Activated CD8-positive, alpha-beta T cell treated with anti-CD3 and anti-CD28 coated beads for 36 hours (primary cell): ENCODE measurements around the gene SVOP. TPM values are rescaled to one million over a fixed set of nuclear protein-coding genes. Genes with fewer than 3 reads are reported as not detected.

Source experiments
- ATAC-seq: fragments of 200-7000 bp; cut with Tn5 transposase; one replicate; pipeline ENCODE4 v1.10.0; 2021; ENCODE audit warnings: mild to moderate bottlenecking, moderate library complexity
- CTCF ChIA-PET: fragments of 350-600 bp; sonication (Branson Sonifier 250); formaldehyde crosslinking; loops from one replicate; lab custom pipeline; 2021; ENCODE audit warnings: antibody characterized with exemption; lab: Charles Lee
- POLR2A ChIA-PET: fragments of 350-600 bp; sonication (Branson Sonifier 250); formaldehyde crosslinking; loops from one replicate; lab custom pipeline; 2021; ENCODE audit warnings: antibody characterized with exemption; lab: Charles Lee
- DNase-seq: peaks from one replicate; pipeline ENCODE4 v3.0.0-alpha.2; 2020
- H3K27ac Mint-ChIP-seq: one replicate; pipeline ENCODE4 v1.8.0; 2021; ENCODE audit warnings: mild to moderate bottlenecking, mixed read lengths
- H3K27me3 Mint-ChIP-seq: one replicate; pipeline ENCODE4 v1.8.0; 2021; ENCODE audit warnings: mixed read lengths
- H3K36me3 Mint-ChIP-seq: one replicate; pipeline ENCODE4 v1.8.0; 2021; ENCODE audit warnings: low read depth, mixed read lengths
- H3K4me1 Mint-ChIP-seq: one replicate; pipeline ENCODE4 v1.8.0; 2021; ENCODE audit warnings: low read depth, mixed read lengths
- H3K4me3 Mint-ChIP-seq: one replicate; pipeline ENCODE4 v1.8.0; 2021; ENCODE audit warnings: mild to moderate bottlenecking, moderate library complexity, mixed read lengths
- H3K9me3 Mint-ChIP-seq: one replicate; pipeline ENCODE4 v1.8.0; 2021; ENCODE audit warnings: mixed read lengths
- intact Hi-C: fragments of 100-400 bp; cut with micrococcal nuclease; formaldehyde crosslinking; loops from one replicate; pipeline ENCODE4 v1.10.0; 2022
- total RNA-seq, 2 experiments: library from RNA; stranded (reverse); gene quantifications; one replicate each; pipeline ENCODE4 v1.2.3, GENCODE V29; 2021
- TF ChIP-seq, protein P1 (sequence below): fragments of 200-600 bp; IDR thresholded peaks from one replicate; pipeline ENCODE4 v1.8.0; 2022; ENCODE audit warnings: antibody characterized with exemption, mild to moderate bottlenecking

Gene SVOP
- total RNA-seq, 2 experiments from 2014 or later = not detected

GRCh38 chr12:109027767-109028166, 6.9 kb upstream of the SVOP start:
- TF ChIP-seq, protein P1, sequence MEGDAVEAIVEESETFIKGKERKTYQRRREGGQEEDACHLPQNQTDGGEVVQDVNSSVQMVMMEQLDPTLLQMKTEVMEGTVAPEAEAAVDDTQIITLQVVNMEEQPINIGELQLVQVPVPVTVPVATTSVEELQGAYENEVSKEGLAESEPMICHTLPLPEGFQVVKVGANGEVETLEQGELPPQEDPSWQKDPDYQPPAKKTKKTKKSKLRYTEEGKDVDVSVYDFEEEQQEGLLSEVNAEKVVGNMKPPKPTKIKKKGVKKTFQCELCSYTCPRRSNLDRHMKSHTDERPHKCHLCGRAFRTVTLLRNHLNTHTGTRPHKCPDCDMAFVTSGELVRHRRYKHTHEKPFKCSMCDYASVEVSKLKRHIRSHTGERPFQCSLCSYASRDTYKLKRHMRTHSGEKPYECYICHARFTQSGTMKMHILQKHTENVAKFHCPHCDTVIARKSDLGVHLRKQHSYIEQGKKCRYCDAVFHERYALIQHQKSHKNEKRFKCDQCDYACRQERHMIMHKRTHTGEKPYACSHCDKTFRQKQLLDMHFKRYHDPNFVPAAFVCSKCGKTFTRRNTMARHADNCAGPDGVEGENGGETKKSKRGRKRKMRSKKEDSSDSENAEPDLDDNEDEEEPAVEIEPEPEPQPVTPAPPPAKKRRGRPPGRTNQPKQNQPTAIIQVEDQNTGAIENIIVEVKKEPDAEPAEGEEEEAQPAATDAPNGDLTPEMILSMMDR = no peak
- ATAC-seq (no peak), DNase-seq (no peak)
- Mint-ChIP-seq H3K27me3 (peaks cover 12% of the 10 kb centered on the region), H3K4me1 (no peaks in the 10 kb centered on the region), H3K9me3 (no peaks in the 10 kb centered on the region), H3K27ac (no peak overlapping the region), H3K36me3 (no peaks in the 10 kb centered on the region), H3K4me3 (no peak overlapping the region)
- intact Hi-C loops = no loop called here
- ChIA-PET POLR2A (no interaction called here), CTCF (no interaction called here)

GRCh38 chr12:109020146-109020795, 597 bp downstream of the SVOP start:
- H3K27me3 Mint-ChIP-seq = peaks cover 31% of the 10 kb centered on the region
- H3K27ac Mint-ChIP-seq = no peak overlapping the region
- no peaks in the 10 kb centered on the region for H3K36me3 Mint-ChIP-seq
- H3K4me3 Mint-ChIP-seq = no peak overlapping the region
- TF ChIP-seq, protein P1 = no peak
- H3K9me3 Mint-ChIP-seq = no peaks in the 10 kb centered on the region
- intact Hi-C loops = no loop called here
- ATAC-seq (no peak), DNase-seq (no peak)
- ChIA-PET POLR2A (no interaction called here), CTCF (interaction anchor here (1.7 kb wide), 1 partner anchor 374 kb away, joined by 6 read pairs; no protein-coding TSS in a partner anchor)
- peaks cover 6% of the 10 kb centered on the region for H3K4me1 Mint-ChIP-seq

- CTCF ChIA-PET = interaction anchor here (0.6 kb wide), 1 partner anchor 24 kb away, joined by 3 read pairs; no protein-coding TSS in a partner anchor
- TF ChIP-seq, protein P1 = no peak
- Mint-ChIP-seq H3K27ac (no peak overlapping the region), H3K4me3 (no peak overlapping the region), H3K9me3 (no peaks in the 10 kb centered on the region), H3K27me3 (peaks cover 35% of the 10 kb centered on the region), H3K36me3 (no peaks in the 10 kb centered on the region), H3K4me1 (peaks cover 6% of the 10 kb centered on the region)
- DNase-seq = no peak
- POLR2A ChIA-PET = no interaction called here
- no peak for ATAC-seq
- intact Hi-C loops = no loop called here
These were observed 2.6 kb downstream of the SVOP start for GRCh38 chr12:109018296-109018695.

DNA sequence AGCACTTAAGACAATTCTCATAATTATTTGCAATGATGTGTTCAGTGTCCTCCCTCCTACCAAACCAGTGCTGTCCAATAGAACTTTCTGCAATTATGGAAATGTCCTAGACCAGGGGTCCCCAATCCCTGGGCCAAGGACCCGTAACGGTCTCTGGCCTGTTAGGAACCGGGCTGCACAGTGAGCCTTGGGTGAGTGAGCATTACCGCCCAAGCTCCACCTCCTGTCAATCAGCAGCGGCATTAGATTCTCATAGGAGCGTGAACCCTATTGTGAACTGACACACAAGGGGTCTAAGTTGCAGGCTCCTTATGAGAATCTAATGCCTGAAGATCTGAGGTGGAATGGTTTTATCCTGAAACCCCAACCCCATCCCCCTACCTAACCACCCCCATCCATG, 3.9 kb downstream of the SVOP start:
- Mint-ChIP-seq H3K36me3 (no peaks in the 10 kb centered on the region), H3K4me1 (peaks cover 6% of the 10 kb centered on the region), H3K9me3 (no peaks in the 10 kb centered on the region), H3K4me3 (no peak overlapping the region), H3K27ac (no peak overlapping the region), H3K27me3 (peaks cover 33% of the 10 kb centered on the region)
- ChIA-PET CTCF (no interaction called here), POLR2A (interaction anchor here (0.6 kb wide), 1 partner anchor 71 kb away, joined by 3 read pairs; no protein-coding TSS in a partner anchor)
- DNase-seq (no peak), ATAC-seq (no peak)
- intact Hi-C loops = no loop called here
- TF ChIP-seq, protein P1 = no peak

- peaks cover 31% of the 10 kb centered on the region for H3K27me3 Mint-ChIP-seq
These were observed 4.9 kb downstream of the SVOP start for GRCh38 chr12:109016016-109016415.

More at GRCh38 chr12:109016016-109016415, 4.9 kb downstream of the SVOP start:
- no peak for DNase-seq
- no peaks in the 10 kb centered on the region for H3K9me3 Mint-ChIP-seq
- no peak for ATAC-seq
- H3K4me1 Mint-ChIP-seq = peaks cover 4% of the 10 kb centered on the region
- H3K27ac Mint-ChIP-seq = no peak overlapping the region
- H3K36me3 Mint-ChIP-seq = no peaks in the 10 kb centered on the region
- intact Hi-C loops = no loop called here
- TF ChIP-seq, protein P1 = no peak
- no peak overlapping the region for H3K4me3 Mint-ChIP-seq
- ChIA-PET CTCF (no interaction called here), POLR2A (no interaction called here)
